DOHH2 (cell line): ENCODE data around the gene TMEM63C.

ENCODE experiments used
- H3F3A ChIP-seq: fragments of 200-600 bp; sonication (generic), shearing (Covaris generic); 2 replicates; pipeline ENCODE4 v1.6.0; 2016; ENCODE audit warnings: antibody characterized with exemption, mild to moderate bottlenecking; ENCODE audit not compliant: control insufficient read depth, insufficient read depth
- H3K27ac ChIP-seq: fragments of 200-600 bp; sonication (generic); 2 replicates; pipeline ENCODE4 v1.5.1; 2014; ENCODE audit warnings: low read depth, mild to moderate bottlenecking, low read length, moderate library complexity
- H3K27me3 ChIP-seq: fragments of 200-600 bp; sonication (generic); 2 replicates; pipeline ENCODE4 v1.6.1; 2014; ENCODE audit warnings: mild to moderate bottlenecking, low read length, mixed read lengths; ENCODE audit not compliant: control insufficient read depth
- H3K36me3 ChIP-seq: fragments of 200-600 bp; sonication (generic); 2 replicates; pipeline ENCODE4 v1.6.1; 2014; ENCODE audit warnings: mild to moderate bottlenecking, low read length, moderate library complexity, mixed read lengths; ENCODE audit not compliant: control insufficient read depth
- H3K4me1 ChIP-seq: fragments of 200-600 bp; sonication (generic); 2 replicates; pipeline ENCODE4 v1.6.1; 2014; ENCODE audit warnings: mild to moderate bottlenecking, low read length, mixed read lengths; ENCODE audit not compliant: control insufficient read depth
- H3K4me2 ChIP-seq: fragments of 200-600 bp; sonication (generic); 2 replicates; pipeline ENCODE4 v1.6.0; 2014; ENCODE audit warnings: mild to moderate bottlenecking, low read length, moderate library complexity
- H3K4me3 ChIP-seq: fragments of 200-600 bp; sonication (generic); 2 replicates; pipeline ENCODE4 v1.5.1; 2014; ENCODE audit warnings: mild to moderate bottlenecking, low read length, mixed read lengths
- H3K79me2 ChIP-seq: fragments of 200-600 bp; sonication (generic); 2 replicates; pipeline ENCODE4 v1.6.1; 2014; ENCODE audit warnings: mild to moderate bottlenecking, low read length, mixed read lengths; ENCODE audit not compliant: control insufficient read depth
- H3K9me2 ChIP-seq: fragments of 200-600 bp; sonication (generic); replicated peaks from 2 replicates; pipeline ENCODE4 v1.6.1; 2014; ENCODE audit warnings: mild to moderate bottlenecking, low read length, mixed read lengths; ENCODE audit not compliant: control insufficient read depth
- H3K9me3 ChIP-seq: fragments of 200-600 bp; sonication (generic); 2 replicates; pipeline ENCODE4 v1.6.1; 2014; ENCODE audit warnings: antibody characterized with exemption, low read length, mixed read lengths; ENCODE audit not compliant: control insufficient read depth, insufficient read depth
- H4K20me1 ChIP-seq: fragments of 200-600 bp; sonication (generic); 2 replicates; pipeline ENCODE4 v1.6.0; 2014; ENCODE audit warnings: low read depth, mild to moderate bottlenecking, antibody characterized with exemption, low read length, moderate library complexity; ENCODE audit not compliant: control insufficient read depth, insufficient read depth
- CTCF ChIP-seq: fragments of 200-600 bp; sonication (generic); IDR thresholded peaks from one replicate; pipeline ENCODE4 v1.5.1; 2014; ENCODE audit warnings: antibody characterized with exemption, mild to moderate bottlenecking, low read depth, low read length; ENCODE audit not compliant: poor library complexity, severe bottlenecking
- EZH2phosphoT487 ChIP-seq: fragments of 200-600 bp; sonication (generic); IDR thresholded peaks from 2 replicates; pipeline ENCODE4 v1.6.1; 2017; ENCODE audit warnings: borderline replicate concordance, mild to moderate bottlenecking, antibody characterized with exemption, low read length, moderate library complexity, mixed read lengths

TMEM63C gene

GRCh38 chr14:77264466-77265186 is 83.0 kb downstream of the TMEM63C start:
- Histone ChIP-seq H4K20me1 (no peaks in the 10 kb centered on the region), H3K9me3 (no peaks in the 10 kb centered on the region), H3K4me1 (peaks cover 12% of the 10 kb centered on the region), H3K4me2 (no peak overlapping the region), H3K4me3 (no peak overlapping the region), H3F3A (no peaks in the 10 kb centered on the region), H3K79me2 (no peaks in the 10 kb centered on the region), H3K27ac (no peak overlapping the region), H3K36me3 (no peaks in the 10 kb centered on the region), H3K9me2 (no peaks in the 10 kb centered on the region), H3K27me3 (no peaks in the 10 kb centered on the region)
- TF ChIP-seq EZH2phosphoT487 (no peak), CTCF (no peak)

- no peaks in the 10 kb centered on the region for H3K9me3 ChIP-seq
- H3K79me2 ChIP-seq, result no peaks in the 10 kb centered on the region
- H3K9me2 ChIP-seq, result no peaks in the 10 kb centered on the region
- no peaks in the 10 kb centered on the region for H3K27me3 ChIP-seq
- no peak for TF ChIP-seq EZH2phosphoT487
- H3K36me3 ChIP-seq, result no peaks in the 10 kb centered on the region
- H3K27ac ChIP-seq, result no peak overlapping the region
- H3K4me2 ChIP-seq, result no peak overlapping the region
- no peaks in the 10 kb centered on the region for H3F3A ChIP-seq
- H3K4me3 ChIP-seq, result no peak overlapping the region
- H4K20me1 ChIP-seq, result no peaks in the 10 kb centered on the region
- H3K4me1 ChIP-seq, result peaks cover 15% of the 10 kb centered on the region
Observed at GRCh38 chr14:77265187-77265515, 83.6 kb downstream of the TMEM63C start.

- Histone ChIP-seq H3K27me3 (no peaks in the 10 kb centered on the region), H3K9me3 (no peaks in the 10 kb centered on the region), H3K36me3 (no peaks in the 10 kb centered on the region), H3K4me1 (peaks cover 15% of the 10 kb centered on the region), H3F3A (no peaks in the 10 kb centered on the region), H3K9me2 (no peaks in the 10 kb centered on the region), H3K79me2 (no peaks in the 10 kb centered on the region), H3K4me3 (no peak overlapping the region), H3K4me2 (no peak overlapping the region), H4K20me1 (no peaks in the 10 kb centered on the region), H3K27ac (no peak overlapping the region)
- TF ChIP-seq EZH2phosphoT487, result no peak
- TF ChIP-seq CTCF, result no peak
Observed at GRCh38 chr14:77265561-77266335, 84.2 kb downstream of the TMEM63C start.

GRCh38 chr14:77266336-77266735 is 84.7 kb downstream of the TMEM63C start:
- no peaks in the 10 kb centered on the region for H4K20me1 ChIP-seq
- H3K79me2 ChIP-seq, result no peaks in the 10 kb centered on the region
- H3K27ac ChIP-seq, result no peak overlapping the region
- H3K9me2 ChIP-seq, result no peaks in the 10 kb centered on the region
- no peak overlapping the region for H3K4me2 ChIP-seq
- peaks cover 15% of the 10 kb centered on the region for H3K4me1 ChIP-seq
- H3K27me3 ChIP-seq, result no peaks in the 10 kb centered on the region
- no peaks in the 10 kb centered on the region for H3K9me3 ChIP-seq
- no peaks in the 10 kb centered on the region for H3F3A ChIP-seq
- H3K36me3 ChIP-seq, result no peaks in the 10 kb centered on the region
- no peak overlapping the region for H3K4me3 ChIP-seq
- TF ChIP-seq EZH2phosphoT487 (no peak), CTCF (no peak)
